NK-92 (cell line): ENCODE results near the gene ADCY10.
"Not testable (repeated sequence)": the region's sequence is repeated elsewhere in the genome, so short reads cannot be mapped to it uniquely, and the experiment has no call there.

Source experiments
- DNase-seq: peaks from one replicate; lab custom pipeline; 2025; ENCODE audit not compliant: unreplicated experiment; lab: John Stamatoyannopoulos, UW

ADCY10 gene

DNA sequence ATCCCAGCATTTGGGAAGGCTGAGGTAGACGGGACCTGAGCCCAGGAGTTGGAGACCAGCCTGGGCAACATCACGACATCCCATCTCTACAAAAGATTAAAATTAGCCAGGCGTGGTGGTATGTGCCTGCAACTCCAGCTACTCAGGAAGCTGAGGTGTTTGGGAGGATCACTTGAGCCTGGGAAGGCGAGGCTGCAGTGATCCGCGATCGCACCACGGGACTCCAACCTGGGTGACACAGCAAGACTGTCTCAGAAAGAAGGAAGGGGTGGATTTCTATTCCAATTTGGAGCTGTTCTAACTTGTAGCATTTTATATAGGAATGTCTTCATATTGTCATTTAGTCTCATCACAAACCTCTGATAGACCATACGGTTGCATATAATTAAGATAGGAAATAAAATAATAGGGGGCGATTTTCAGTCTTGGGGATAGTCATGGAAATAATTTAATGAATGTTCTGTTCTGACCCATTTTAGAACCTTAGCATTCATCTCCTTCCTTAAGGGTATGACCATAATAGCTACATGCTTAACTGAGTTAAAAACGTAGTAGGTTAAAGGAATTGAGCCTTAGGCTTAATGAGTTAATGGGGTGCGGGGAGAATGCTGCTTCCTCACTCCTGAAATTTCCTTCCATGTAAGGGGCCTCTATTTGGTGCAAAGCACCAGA lies 93.1 kb downstream of the ADCY10 start:
- no peak for DNase-seq

DNA sequence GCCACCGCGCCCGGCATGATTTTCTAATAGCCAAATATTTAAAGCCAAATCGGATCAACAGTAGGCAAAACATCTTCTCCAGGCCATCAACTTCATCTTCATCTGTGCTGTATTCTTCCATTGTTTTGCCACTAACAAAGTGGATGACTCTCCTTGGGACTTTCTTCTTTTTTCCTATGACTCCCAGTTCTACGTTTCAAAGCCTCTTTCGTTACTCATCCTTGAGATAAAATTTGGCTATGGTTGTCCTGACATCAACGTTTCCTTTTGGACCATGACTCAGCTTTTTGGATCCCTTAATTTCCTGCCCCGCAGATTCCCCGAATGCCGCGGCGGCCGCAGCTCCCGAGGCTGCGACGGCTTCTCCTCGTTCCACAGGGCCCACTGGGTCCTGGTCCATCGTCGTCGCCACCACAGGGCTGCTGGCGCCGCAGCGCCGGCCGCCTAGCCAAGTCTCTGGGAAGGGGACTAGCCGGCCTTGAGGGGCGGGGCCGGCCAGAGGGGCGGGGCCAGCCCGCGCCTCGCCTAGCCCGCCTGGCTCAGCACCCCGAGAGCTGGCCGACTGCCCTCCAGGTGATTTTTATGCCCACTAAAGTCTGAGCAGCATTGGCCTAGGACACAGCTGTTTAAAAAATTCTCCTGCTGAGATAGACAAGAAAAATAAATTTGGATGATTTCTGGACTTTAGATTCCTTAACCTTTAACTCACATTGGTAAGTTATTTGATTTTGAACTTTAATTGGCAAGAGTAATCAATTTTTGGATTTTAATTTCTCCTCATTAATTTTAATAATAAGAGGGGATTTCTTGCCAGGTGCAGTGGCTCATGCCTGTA lies 93.9 kb downstream of the ADCY10 start:
- DNase-seq, result no peak

DNA sequence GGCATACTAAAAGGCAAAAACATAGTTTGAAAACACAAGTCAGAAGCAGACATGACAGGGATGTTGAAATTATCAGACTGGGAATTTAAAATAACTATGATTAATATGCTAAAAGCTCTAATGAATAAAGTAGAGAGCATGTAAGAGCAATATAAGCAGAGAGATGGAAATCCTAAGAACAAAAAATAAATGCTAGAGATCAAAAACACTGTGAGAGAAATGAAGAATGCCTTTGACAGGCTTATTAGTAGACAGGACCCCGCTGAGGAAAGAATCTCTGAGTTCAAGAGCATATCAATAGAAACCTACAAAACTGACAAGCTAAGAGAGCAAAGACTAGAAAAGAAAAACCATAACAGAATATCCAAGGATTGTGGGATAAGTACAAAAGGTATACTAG lies 98.3 kb downstream of the ADCY10 start:
- no peak for DNase-seq

DNA sequence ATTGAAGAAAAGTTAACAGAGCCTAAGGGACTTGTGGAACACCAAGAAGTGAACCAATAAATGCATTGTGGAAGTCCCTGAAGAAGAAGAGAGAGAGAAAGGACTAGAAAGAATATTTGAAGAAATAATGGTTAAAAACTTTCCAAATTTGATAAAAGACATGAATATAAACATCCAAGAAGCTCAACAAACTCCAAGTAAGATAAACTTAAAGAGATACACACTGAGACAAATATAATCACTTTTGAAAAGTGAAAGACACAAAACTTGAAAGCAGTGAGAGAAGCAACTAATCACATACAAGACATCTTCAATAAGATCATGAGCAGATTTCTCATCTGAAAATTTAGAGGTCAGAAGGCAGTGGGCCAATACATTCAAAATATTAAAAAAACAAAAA lies 101.0 kb downstream of the ADCY10 start:
- no peak for DNase-seq

DNA sequence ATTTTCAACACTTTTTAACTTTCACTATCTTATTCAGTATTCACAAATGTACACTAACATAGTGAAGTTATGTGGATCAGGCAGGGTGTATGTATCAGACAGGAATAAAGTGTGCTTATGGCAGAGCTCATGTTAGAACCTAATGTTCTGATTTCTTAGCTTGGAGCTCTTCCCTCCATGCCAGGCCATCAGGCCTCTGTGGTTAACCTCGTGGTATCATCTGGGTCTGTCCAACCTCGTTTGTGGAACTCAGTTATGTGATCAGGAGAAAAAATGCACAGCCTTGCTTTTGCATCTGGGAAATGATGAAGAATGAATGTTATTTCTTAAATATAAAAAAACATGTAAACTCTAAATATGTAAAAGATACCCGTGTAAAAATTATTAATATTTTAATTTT lies 105.2 kb downstream of the ADCY10 start:
- DNase-seq, result no peak

DNA sequence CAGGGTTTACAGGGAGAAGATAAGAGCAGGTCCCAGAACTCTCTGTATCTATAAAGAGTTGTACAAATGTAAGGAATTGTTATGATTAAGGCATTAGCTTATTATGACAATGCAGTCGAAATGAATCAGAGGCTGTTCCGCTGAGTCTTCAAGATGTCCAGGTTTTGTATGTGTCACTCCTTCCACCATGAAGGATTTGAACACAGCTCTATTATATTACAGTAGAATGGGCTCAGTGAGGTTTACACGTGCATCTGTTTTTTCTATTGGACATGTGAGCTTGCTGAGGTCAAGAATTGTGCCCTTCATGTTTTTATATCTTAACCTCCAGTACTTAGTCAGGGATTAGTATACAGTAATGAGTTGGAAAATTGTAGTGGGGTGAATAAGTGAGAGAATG lies 105.8 kb downstream of the ADCY10 start:
- no peak for DNase-seq

DNA sequence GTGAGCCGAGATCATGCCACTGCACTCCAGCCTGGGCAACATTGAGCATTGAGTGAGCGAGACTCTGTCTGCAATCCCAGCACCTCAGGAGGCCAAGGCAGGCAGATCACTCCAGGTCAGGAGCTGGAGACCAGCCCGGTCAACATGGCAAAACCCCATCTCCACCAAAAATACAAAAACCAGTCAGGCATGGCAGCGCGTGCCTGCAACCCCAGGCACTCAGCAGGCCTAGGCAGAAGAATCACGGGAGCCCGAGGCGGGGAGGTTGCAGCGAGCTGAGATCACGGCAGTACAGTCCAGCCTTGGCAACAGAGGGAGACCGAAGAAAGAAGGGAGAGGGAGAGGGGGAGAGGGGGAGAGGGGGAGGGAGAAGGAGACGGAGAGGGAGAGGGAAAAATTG lies 107.3 kb downstream of the ADCY10 start:
- DNase-seq, result not testable (repeated sequence)

DNA sequence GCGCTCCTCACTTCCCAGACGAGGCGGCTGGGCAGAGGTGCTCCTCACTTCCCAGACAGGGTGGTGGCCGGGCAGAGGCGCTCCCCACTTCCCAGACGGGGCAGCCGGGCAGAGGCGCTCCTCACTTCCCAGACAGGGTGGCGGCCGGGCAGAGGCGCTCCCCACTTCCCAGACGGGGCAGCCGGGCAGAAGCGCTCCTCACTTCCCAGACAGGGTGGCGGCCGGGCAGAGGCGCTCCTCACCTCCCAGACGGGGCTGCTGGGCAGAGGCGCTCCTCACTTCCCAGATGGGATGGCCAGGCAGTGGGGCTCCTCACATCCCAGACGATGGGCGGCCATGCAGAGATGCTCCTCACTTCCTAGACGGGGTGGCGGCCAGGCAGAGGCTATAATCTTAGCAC lies 107.7 kb downstream of the ADCY10 start:
- DNase-seq, result not testable (repeated sequence)

DNA sequence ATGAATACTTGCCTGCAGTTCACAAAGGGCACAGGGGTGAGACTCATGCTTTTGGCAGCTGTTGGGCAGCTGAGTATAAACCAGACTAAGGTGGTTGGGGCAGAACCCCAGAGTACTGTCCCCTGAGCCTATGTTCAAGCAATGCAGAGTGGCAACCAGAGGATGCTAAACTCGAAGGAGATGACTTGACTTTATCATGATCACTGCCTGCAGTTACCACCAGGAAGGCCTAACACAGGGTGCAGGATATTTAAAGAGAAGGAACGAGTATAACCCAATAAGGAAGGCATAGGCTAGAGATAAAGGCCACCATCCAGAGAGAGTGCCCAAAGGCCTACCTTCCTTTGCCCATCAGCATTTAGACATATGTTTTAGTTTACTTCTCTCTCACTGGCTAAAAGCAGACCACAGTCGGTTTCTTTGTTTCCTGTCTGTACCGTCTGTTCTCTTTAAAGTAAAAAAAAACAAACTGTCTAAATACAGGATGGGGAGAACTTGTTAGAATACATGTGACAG lies 108.8 kb downstream of the ADCY10 start:
- no peak for DNase-seq

DNA sequence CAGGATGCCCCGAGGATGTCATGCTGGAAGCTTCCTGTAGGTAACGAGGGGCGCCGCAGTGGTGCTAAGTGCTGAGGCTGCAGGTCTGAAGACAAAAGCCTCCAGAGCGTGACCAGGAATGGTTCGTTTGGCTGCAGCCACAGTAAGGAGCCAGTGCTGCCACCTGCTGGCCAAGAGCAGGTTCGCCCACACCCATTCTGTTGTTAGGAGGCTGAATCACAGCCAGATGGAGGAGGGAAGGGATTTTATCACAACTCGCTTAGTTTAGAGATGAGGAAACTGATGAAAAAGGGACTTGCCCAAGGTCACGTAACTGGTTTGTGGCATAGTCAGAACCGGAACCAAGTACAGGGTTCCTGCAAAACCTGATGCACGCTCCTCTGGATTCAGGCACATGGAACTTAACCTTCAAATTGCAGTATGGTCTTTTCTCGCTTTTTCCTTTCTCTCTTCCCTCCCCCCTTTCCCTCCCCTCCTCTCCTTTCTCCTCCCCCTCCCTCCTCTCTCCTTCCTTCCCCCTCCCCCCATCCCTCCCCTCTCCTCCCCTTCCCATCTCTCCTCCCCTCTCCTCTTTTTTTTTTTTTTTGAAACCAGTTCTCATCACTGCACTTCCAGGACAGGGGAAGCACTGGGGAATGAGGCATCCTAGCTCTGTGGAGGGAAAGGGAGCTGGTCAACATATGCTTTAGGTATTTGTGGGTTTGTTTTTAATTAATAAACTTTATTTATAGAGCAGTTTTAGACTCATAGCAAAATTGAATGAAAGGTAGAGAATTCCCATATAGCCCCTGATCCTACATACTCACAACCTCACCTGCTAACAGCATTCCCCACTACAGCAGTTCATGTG lies 110.4 kb downstream of the ADCY10 start:
- DNase-seq, result no peak

DNA sequence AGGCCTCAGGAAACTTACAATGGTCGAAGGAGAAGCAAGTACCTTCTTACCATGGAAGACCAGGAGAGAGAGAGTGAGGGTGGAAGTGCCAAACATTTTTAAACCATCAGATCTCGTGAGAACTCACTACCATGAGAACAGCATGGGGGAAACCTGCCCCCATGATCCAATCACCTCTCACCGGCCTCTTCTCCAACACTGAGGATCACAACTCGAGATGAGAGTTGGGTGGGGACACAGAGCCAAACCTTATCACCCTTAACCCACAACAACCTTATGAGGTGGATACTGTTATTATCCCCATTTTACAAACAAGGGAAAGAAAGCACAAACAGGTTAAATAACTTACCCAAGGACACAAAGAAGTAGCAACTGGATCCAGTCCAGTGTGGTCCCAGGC lies 111.7 kb downstream of the ADCY10 start:
- DNase-seq, result no peak

DNA sequence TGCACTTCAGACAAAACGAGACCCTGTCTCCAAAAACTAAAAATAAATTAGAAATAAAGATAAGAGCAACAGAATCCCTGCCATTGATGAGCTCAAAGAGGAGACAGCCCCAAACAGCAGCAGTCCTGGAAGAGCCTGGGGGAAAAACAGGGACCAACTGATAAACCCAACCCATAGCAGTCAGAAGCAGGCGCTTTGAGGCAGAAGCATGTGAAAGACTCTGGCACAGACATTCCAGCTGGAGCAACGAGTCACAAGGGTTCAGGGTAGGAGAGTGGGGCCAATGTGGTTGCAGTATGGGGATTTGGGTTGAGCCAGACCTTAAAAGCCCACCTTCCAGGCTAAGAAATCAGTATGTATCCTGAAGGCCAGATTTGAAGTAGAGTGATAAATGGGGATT lies 113.7 kb downstream of the ADCY10 start:
- DNase-seq, result no peak

DNA sequence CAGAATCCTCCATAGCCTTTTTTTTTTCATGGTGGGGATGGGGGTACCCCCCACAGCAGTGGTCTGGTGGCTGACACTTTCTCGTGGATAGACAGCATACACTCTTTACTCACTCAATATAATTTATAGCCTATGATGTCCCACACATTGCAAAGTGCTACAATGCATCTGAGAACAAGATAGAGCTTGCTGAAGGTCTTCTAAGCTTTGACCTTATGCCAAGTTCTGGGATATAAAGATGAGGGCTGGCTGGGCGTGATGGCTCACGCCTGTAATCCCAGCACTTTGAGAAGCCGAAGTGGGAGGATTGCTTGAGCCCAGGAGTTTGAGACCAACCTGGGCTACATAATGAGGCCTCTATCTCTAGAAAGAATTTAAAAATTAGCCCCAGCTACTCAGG lies 114.2 kb downstream of the ADCY10 start:
- no peak for DNase-seq

DNA sequence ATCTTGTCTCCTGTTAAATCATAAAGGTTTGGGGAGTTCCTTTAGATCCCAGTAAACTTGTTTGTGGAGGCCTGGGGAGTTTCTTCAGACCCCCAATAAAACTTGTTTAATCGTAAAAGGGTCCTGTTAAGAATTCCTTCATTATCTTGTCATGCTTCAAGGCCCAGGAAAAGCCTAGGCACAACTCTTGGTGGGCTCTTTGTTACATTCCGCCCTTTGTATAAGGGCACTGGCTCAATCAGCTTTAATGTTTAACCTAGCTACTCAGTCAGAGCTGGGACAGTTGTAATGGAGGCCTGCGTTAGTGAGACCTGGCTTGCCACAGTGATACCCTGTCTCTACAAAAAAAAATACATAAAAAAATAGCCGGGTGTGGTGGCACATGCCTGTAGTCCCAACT lies 115.0 kb downstream of the ADCY10 start:
- no peak for DNase-seq

DNA sequence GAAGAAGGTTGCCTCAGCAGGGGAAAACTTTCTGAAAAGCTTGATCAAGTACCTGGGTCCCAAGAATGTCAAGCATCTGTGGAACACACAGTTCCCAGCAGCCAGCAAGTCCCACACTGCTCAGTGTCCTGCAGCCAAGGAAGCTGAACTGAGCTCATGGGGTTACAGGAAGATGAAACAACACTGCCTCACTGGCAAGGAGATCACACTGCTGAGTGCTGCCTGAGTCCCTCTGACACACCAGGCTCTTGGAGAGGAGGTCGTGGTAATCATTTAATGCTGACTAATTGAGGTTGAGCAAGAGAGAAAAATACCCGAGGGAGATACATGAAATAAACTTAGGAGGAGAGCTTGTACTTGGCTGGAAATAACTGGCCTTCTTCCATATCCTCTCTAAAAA lies 116.9 kb downstream of the ADCY10 start:
- no peak for DNase-seq

DNA sequence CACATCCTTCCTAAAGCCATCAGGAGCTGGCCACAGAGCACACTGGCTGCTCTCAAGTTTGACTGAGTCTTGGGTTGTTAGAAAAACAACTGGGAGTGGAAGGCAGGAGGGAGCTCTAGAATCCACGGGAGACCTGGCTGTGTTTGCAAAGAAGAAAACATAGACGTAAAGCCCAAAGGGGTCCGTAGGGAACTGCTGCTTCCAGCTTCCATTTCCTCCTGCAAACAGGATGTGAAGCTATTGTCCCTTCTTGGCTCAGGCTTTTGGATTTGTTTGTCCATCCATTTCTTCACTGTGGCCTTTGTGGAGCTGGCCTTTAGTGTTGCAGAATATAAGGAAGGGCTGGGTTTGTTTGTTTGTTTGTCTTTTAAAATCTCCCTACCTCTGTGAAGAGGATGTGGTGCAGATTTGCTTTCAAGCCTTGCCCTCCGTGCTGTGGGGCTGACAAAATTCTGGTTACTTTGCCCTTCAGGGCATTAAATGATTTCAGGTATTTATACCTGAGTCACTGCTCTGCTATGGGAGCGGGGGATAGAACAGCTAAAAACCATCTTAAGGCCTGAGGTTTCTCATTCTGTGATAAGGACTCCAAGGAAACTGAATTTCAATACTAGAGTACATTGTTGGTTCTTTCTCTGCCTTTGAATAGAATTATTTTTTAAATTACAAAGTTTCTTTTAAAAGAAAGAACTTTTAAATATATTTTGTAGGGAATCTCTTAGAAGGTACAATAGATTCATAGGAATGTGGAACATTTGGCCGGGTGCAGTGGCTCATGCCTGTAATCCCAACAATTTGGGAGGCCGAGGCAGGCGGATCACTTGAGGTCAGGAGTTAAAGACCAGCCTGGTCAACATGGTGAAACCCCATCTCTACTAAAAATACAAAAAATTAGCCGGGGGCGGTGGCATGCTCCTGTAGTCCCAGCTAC lies 117.9 kb downstream of the ADCY10 start:
- DNase-seq, result no peak

DNA sequence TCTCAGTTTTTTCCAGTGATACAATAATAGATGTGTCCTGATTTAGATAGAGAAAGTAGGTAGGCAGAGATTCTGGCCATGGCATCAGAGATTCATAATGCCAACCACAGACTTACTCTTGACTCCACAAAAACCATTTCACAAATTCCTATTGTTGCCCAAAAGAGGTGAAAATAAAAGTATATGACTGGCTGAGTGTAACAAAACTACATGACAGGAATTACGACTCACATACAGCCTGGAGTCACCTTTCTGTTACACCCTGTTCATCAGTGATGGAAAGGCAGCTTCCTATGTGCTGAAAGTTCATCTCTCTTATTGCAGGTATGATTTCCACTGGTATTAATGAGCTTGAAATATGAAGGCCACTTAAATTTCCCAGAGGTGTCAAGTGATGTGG lies 119.9 kb downstream of the ADCY10 start:
- no peak for DNase-seq

DNA sequence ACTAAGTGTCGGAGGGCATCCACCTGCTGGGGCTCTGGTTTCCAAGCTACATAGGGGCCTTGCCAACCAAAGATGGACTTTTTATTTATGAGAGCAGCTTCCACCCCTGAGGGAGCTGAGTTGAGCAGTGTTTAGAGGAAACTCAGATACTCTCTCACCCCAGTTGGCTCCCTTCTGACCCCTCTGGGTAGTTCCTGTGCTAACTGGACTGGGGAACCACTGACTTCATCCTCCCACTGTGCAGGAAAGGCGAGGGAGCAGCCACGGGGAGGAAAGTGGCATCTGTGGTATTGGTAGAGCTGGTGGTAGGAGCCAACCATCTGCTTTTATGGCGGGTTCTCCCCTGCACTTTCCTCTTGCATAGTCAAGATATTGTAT lies 121.8 kb downstream of the ADCY10 start:
- DNase-seq, result no peak

DNA sequence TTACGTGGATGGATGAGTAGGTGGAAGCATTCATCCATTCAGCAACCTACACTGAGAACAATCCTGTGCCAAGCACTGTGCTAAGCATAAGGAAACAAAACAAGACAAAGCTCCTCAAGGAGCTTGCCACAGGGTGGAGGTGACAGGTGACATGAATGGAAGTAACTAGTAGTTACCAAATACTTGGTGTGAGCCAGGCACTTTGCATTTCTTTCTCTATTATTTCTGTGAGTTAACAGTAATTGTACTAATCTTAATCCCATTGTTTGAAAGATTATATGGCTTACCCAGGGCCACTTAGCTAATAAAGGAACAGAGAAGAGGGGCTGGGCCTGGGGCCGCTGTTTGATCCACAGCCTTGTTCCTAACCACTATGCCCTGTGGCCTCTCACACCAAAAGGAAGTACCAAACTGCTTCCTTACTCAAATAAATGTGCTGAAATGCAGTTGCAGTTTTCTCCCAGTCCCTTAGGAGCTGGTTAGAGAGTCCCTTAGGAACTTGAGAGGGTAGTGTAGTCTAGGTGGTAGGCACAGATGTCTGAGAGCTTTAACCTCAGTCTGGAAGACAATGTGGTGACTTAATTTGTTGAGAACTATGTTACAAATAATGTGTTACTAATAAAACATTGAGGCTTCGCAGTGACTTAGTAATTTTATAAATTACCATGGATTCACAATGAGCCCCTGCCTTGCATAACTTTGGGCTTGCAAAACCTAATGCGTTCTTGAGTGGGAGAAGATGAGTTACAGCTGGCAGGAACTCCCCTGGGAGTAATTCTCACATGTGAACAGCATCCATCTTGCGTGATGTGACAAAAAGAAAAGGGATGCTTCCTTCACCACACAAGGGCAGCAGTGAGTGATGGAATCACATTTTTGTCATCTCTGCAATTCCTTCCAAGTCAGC lies 122.4 kb downstream of the ADCY10 start:
- DNase-seq, result no peak

DNA sequence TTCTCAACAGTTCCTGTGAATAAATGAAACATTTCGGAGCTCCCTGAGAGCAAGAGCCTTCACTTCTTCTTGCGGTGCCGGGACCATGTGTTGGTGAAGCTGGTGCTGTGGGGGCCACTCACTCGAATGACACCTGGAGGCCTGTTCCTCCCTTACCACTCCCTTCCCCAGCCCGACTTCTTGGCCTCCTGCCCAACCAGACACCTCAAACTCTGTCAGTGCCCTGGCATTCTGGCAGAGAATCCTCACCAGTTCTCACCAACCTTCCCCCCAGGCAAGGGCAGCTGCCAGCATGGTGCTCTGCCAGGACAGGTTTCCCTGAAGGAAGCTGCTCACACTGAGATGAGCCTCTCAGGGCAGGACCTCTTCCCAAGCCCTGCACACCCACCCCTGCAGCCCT lies 123.8 kb downstream of the ADCY10 start:
- no peak for DNase-seq
